ENCODE data around the gene IGSF11. TPM values are rescaled to one million over a fixed set of nuclear protein-coding genes. Genes with fewer than 3 reads are reported as not detected.

Gene IGSF11
- total RNA-seq, 1 donor from 2014 or later: 2.7 TPM

- peaks cover 22% of the 10 kb centered on the region for H3K4me1 ChIP-seq
- no peaks in the 10 kb centered on the region for H3K9me3 ChIP-seq (ENCODE audit: low read depth)
- H3K36me3 Mint-ChIP-seq: no peaks in the 10 kb centered on the region
- peaks cover 11% of the 10 kb centered on the region for H3K4me1 Mint-ChIP-seq
- no peaks in the 10 kb centered on the region for H4K20me1 ChIP-seq (ENCODE audit: low read depth)
- no peaks in the 10 kb centered on the region for H3K36me3 ChIP-seq
- H3K9me3 Mint-ChIP-seq: no peaks in the 10 kb centered on the region
- H3K9ac ChIP-seq: no peak overlapping the region
- H2AFZ ChIP-seq (replicated peaks): peak overlapping the region; percentile 93
- H3K4me3 ChIP-seq: peak overlapping the region; percentile 68
- H3K4me2 ChIP-seq: peak overlapping the region; percentile 87
- peaks cover 19% of the 10 kb centered on the region for H3F3A ChIP-seq (ENCODE audit: low read depth)
- TF ChIP-seq EZH2phosphoT487 (IDR thresholded peaks at IDR 0.05): no peak
- TF ChIP-seq EZH2 (IDR thresholded peaks at IDR 0.05): no peak
- TF ChIP-seq CTCF (IDR thresholded peaks at IDR 0.05): no peak
- H3K27ac Mint-ChIP-seq: no peak overlapping the region
- DNase-seq (ENCODE audit: low spot score): no peak
- no peaks in the 10 kb centered on the region for H3K79me2 ChIP-seq (ENCODE audit: low read depth)
- peaks cover 16% of the 10 kb centered on the region for H3K27me3 Mint-ChIP-seq (ENCODE audit: insufficient read depth, low read depth)
- peak overlapping the region; percentile 90 for H3K4me3 Mint-ChIP-seq
- H3K27ac ChIP-seq: no peak overlapping the region
- H3K27me3 ChIP-seq: peaks cover 39% of the 10 kb centered on the region
Observed at GRCh38 chr3:119033393-119034255, 1.0 kb downstream of the IGSF11 start.

- Histone ChIP-seq H3K36me3 (no peaks in the 10 kb centered on the region), H3K4me1 (no peaks in the 10 kb centered on the region), H3K4me2 (no peak overlapping the region), H3K4me3 (no peak overlapping the region), H3K79me2 (ENCODE audit: low read depth) (no peaks in the 10 kb centered on the region), H4K20me1 (ENCODE audit: low read depth) (no peaks in the 10 kb centered on the region), H3K27ac (no peak overlapping the region), H3K27me3 (no peaks in the 10 kb centered on the region), H2AFZ (replicated peaks) (no peak overlapping the region), H3K9me3 (ENCODE audit: low read depth) (no peaks in the 10 kb centered on the region), H3K9ac (no peak overlapping the region), H3F3A (ENCODE audit: low read depth) (no peaks in the 10 kb centered on the region)
- H3K27me3 Mint-ChIP-seq (ENCODE audit: insufficient read depth, low read depth): no peaks in the 10 kb centered on the region
- H3K27ac Mint-ChIP-seq: no peak overlapping the region
- no peaks in the 10 kb centered on the region for H3K4me1 Mint-ChIP-seq
- H3K9me3 Mint-ChIP-seq: no peaks in the 10 kb centered on the region
- no peak for TF ChIP-seq EZH2phosphoT487 (IDR thresholded peaks at IDR 0.05)
- no peak overlapping the region for H3K4me3 Mint-ChIP-seq
- no peaks in the 10 kb centered on the region for H3K36me3 Mint-ChIP-seq
- no peak for DNase-seq (ENCODE audit: low spot score)
Observed at GRCh38 chr3:119025171-119025795, 9.4 kb downstream of the IGSF11 start.

- H4K20me1 ChIP-seq (ENCODE audit: low read depth): no peaks in the 10 kb centered on the region
- Mint-ChIP-seq H3K27me3 (ENCODE audit: insufficient read depth, low read depth) (no peaks in the 10 kb centered on the region), H3K36me3 (no peaks in the 10 kb centered on the region), H3K27ac (no peak overlapping the region), H3K4me1 (peaks cover 6% of the 10 kb centered on the region), H3K9me3 (no peaks in the 10 kb centered on the region), H3K4me3 (no peak overlapping the region)
- H3K36me3 ChIP-seq: no peaks in the 10 kb centered on the region
- no peaks in the 10 kb centered on the region for H3F3A ChIP-seq (ENCODE audit: low read depth)
- no peaks in the 10 kb centered on the region for H3K9me3 ChIP-seq (ENCODE audit: low read depth)
- H3K27me3 ChIP-seq: no peaks in the 10 kb centered on the region
- H3K4me2 ChIP-seq: no peak overlapping the region
- DNase-seq (ENCODE audit: low spot score): no peak
- no peak overlapping the region for H2AFZ ChIP-seq (replicated peaks)
- no peaks in the 10 kb centered on the region for H3K79me2 ChIP-seq (ENCODE audit: low read depth)
- no peak overlapping the region for H3K4me3 ChIP-seq
- H3K4me1 ChIP-seq: peaks cover 13% of the 10 kb centered on the region
- H3K9ac ChIP-seq: no peak overlapping the region
- no peak for TF ChIP-seq EZH2phosphoT487 (IDR thresholded peaks at IDR 0.05)
- no peak for TF ChIP-seq EZH2 (IDR thresholded peaks at IDR 0.05)
- no peak for TF ChIP-seq CTCF (IDR thresholded peaks at IDR 0.05)
- no peak overlapping the region for H3K27ac ChIP-seq
Observed at GRCh38 chr3:119019767-119020518, 14.7 kb downstream of the IGSF11 start.
